GM15510 (cell line): ENCODE results near the gene ETV6.

Experiments
- POLR2A ChIP-seq: IDR thresholded peaks from 3 replicates; pipeline ENCODE4 v1.6.1; 2011; ENCODE audit warnings: borderline replicate concordance; ENCODE audit not compliant: insufficient read length; ENCODE audit errors: extremely low read depth

Gene ETV6

GRCh38 chr12:11693067-11693466, 43.6 kb downstream of the ETV6 start:
- TF ChIP-seq POLR2A: no peak

GRCh38 chr12:11693601-11694000, 44.1 kb downstream of the ETV6 start:
- no peak for TF ChIP-seq POLR2A

- TF ChIP-seq POLR2A: no peak
Measured at GRCh38 chr12:11694528-11694927, 45.1 kb downstream of the ETV6 start.

GRCh38 chr12:11695321-11695720, 45.8 kb downstream of the ETV6 start:
- TF ChIP-seq POLR2A: no peak

- TF ChIP-seq POLR2A: no peak
Measured at GRCh38 chr12:11696084-11696483, 46.6 kb downstream of the ETV6 start.

GRCh38 chr12:11697131-11697530, 47.7 kb downstream of the ETV6 start:
- TF ChIP-seq POLR2A: no peak

- no peak for TF ChIP-seq POLR2A
Measured at GRCh38 chr12:11697670-11698387, 48.4 kb downstream of the ETV6 start.

- TF ChIP-seq POLR2A: no peak
Measured at GRCh38 chr12:11698729-11699128, 49.3 kb downstream of the ETV6 start.

GRCh38 chr12:11701433-11701832, 52.0 kb downstream of the ETV6 start:
- TF ChIP-seq POLR2A: no peak

- TF ChIP-seq POLR2A: no peak
Measured at GRCh38 chr12:11702959-11703358, 53.5 kb downstream of the ETV6 start.

GRCh38 chr12:11703378-11703777, 53.9 kb downstream of the ETV6 start:
- no peak for TF ChIP-seq POLR2A

- no peak for TF ChIP-seq POLR2A
Measured at GRCh38 chr12:11704089-11704488, 54.6 kb downstream of the ETV6 start.

GRCh38 chr12:11705010-11705409, 55.5 kb downstream of the ETV6 start:
- TF ChIP-seq POLR2A: no peak

GRCh38 chr12:11706509-11707379, 57.3 kb downstream of the ETV6 start:
- TF ChIP-seq POLR2A: no peak

GRCh38 chr12:11707535-11707934, 58.1 kb downstream of the ETV6 start:
- no peak for TF ChIP-seq POLR2A

GRCh38 chr12:11709513-11709912, 60.0 kb downstream of the ETV6 start:
- TF ChIP-seq POLR2A: no peak

GRCh38 chr12:11710431-11710830, 61.0 kb downstream of the ETV6 start:
- no peak for TF ChIP-seq POLR2A

GRCh38 chr12:11710906-11711305, 61.4 kb downstream of the ETV6 start:
- TF ChIP-seq POLR2A: no peak
